SK-N-MC (cell line): Measurements from ENCODE around the gene CDH24.

Experiments used
- EZH2 ChIP-seq: fragments of 200-600 bp; sonication (generic); IDR thresholded peaks from one replicate; pipeline ENCODE4 v1.6.1; 2017; ENCODE audit warnings: antibody characterized with exemption
- POLR2AphosphoS5 ChIP-seq: IDR thresholded peaks from 2 replicates; pipeline ENCODE4 v1.6.1; 2012; ENCODE audit warnings: mild to moderate bottlenecking, low read depth, low read length, borderline replicate concordance

DNA sequence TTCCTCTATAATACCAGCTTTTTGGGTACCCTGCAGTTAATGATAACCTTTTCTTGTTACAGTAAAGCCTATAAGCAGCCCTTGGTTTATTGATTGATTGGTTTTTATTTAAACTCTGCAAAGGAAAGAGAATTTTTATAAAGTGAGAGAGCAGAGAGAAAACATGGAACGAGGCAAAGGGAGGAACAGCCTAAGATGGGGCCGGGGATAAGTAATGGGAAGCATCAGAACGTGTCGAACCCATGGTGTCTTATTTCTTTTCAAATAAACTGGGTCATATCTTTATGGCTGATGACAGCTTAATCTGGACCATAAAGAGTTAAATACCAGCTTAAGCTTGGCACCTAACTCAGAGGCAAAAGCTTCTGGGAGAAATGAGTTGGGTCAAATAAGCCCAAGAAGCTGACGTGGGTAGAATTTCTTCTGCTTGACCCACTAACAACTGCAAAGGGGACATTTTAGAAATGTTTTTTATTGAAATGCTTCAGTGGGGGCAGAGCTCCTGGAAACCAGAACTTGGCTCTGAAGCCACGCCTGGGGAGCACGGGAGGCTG is 35.4 kb downstream of the CDH24 start:
- TF ChIP-seq EZH2 (no peak), POLR2AphosphoS5 (no peak)
